ENCODE measurements around the gene CIAO2B. TPM values are rescaled to one million over a fixed set of nuclear protein-coding genes. Genes with fewer than 3 reads are reported as not detected.

CIAO2B gene
- total and polyA plus RNA-seq, 12 donors = 80.7 to 258 (median 112) TPM

GRCh38 chr16:66925322-66925840, 8.8 kb downstream of the CIAO2B start, which contains the start of gene RRAD:
Gene RRAD, minus strand, starts transcription at chr16:66925535. Its CDS starts 356 bp downstream, at chr16:66925179.
- peak within 1 kb of the TSS in 3 of 4 donors; percentile 15 to 67 (median 58) for H3K4me3 ChIP-seq
- no peaks in the 10 kb centered on the region for H3K36me3 ChIP-seq (replicated peaks in 1 of 2)
- peaks cover 28 to 34% of the 10 kb centered on the region in 2 donors for H3K4me1 ChIP-seq (replicated peaks in 1 of 2)
- no peaks in the 10 kb centered on the region for H3K27me3 ChIP-seq
- 5 to 15% (median 11%) methylated on average over 12 to 42 of the region's 42 CpGs for WGBS, 4 donors
- intact Hi-C loops (cut with DNase I) = no loop called here
- no peaks in the 10 kb centered on the region for H3K9me3 ChIP-seq (replicated peaks in 1 of 3)
- peak within 1 kb of the TSS; percentile 7 to 72 (median 69) for H3K27ac ChIP-seq
- DNase-seq = peak; percentile 44 to 81 (median 63)
- peak in 1 of 6 experiments; percentile 6 for TF ChIP-seq CTCF (IDR thresholded peaks at IDR 0.05)
- TF ChIP-seq POLR2A (IDR thresholded peaks at IDR 0.05) = peak; percentile 14 to 73

- 9 to 85% (median 28%) methylated on average over 7 to 72 of the region's 72 CpGs for WGBS, 4 donors
- Histone ChIP-seq H3K36me3 (replicated peaks in 1 of 2) (no peaks in the 10 kb centered on the region), H3K9me3 (replicated peaks in 1 of 3) (no peaks in the 10 kb centered on the region), H3K4me3 (peak overlapping the region in 3 of 4 donors; percentile 15 to 67 (median 58)), H3K27me3 (no peaks in the 10 kb centered on the region), H3K4me1 (replicated peaks in 1 of 2) (peaks cover 28 to 34% of the 10 kb centered on the region in 2 donors), H3K27ac (peak overlapping the region in 4 of 5 donors; percentile 44 to 72 (median 70))
- DNase-seq = peak in 4 of 7 donors; percentile 34 to 52 (median 48)
- intact Hi-C loops (cut with DNase I) = no loop called here
- TF ChIP-seq POLR2A (IDR thresholded peaks at IDR 0.05) (no peak), CTCF (IDR thresholded peaks at IDR 0.05) (peak in 5 of 6 experiments; percentile 12 to 53 (median 24))
These were observed 9.5 kb downstream of the CIAO2B start for GRCh38 chr16:66924527-66925321.

GRCh38 chr16:66923866-66924265, 10.3 kb downstream of the CIAO2B start:
- intact Hi-C loops (cut with DNase I) = no loop called here
- peak overlapping the region in 3 of 5 donors; percentile 37 to 82 (median 58) for H3K27ac ChIP-seq

More at GRCh38 chr16:66923866-66924265, 10.3 kb downstream of the CIAO2B start:
- H3K4me1 ChIP-seq (replicated peaks in 1 of 2) = peaks cover 28 to 34% of the 10 kb centered on the region in 2 donors
- no peaks in the 10 kb centered on the region for H3K36me3 ChIP-seq (replicated peaks in 1 of 2)
- H3K4me3 ChIP-seq = peak overlapping the region in 1 of 4 donors; percentile 58
- WGBS, 4 donors = 55 to 82% (median 75%) methylated on average over 3 of the region's 3 CpGs
- no peaks in the 10 kb centered on the region for H3K9me3 ChIP-seq (replicated peaks in 1 of 3)
- peak in 1 of 7 donors; percentile 49 for DNase-seq
- no peaks in the 10 kb centered on the region for H3K27me3 ChIP-seq
- no peak for TF ChIP-seq POLR2A (IDR thresholded peaks at IDR 0.05)
- TF ChIP-seq CTCF (IDR thresholded peaks at IDR 0.05) = no peak

All from adrenal gland (tissue), 12 donors.